NCI-H2029 (cell line): ENCODE results near the gene ASGR1.

Experiments
- DNase-seq: peaks from one replicate; lab custom pipeline; 2025; lab: John Stamatoyannopoulos, UW

ASGR1 gene

DNA sequence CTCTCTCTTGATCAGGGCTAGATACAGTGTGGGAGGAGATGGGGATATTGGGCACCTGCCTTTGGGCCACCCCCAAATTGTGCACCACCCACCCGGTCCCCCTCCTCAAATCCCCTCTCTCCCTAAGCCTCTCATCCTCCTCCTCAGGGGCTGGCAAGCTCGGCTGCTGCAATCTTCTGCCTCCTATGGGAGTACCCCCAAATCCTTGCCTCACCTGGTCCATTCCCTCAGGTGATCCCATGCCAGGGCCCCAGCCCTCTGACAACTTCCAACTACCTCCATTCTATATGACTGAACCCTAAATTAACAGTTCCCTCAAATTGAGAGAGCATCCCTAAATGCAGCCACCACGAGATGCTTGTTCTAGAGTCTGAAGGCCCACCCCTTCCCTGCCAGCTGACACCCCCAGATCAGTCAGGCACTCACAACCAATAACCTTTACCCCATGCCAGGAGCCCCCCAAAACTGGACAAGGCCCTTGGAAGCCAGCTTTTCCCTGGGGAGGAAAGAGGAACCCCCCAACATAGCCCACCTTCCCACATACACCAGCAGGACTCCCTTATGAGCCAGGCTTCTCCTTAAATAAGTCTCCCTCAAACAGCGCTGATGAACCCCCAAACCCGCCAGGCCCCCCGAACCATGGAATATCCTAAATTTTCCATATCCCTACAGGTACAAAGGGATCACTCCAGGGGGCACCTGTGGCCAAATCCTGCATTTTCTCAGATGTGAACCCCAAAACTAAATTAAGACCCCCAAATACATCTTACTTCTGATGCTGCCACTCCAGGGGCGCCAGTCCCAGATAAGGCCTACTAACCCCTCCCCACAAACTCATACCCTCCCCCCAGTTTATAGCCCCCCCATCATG lies 37.3 kb upstream of the ASGR1 start:
- no peak for DNase-seq

DNA sequence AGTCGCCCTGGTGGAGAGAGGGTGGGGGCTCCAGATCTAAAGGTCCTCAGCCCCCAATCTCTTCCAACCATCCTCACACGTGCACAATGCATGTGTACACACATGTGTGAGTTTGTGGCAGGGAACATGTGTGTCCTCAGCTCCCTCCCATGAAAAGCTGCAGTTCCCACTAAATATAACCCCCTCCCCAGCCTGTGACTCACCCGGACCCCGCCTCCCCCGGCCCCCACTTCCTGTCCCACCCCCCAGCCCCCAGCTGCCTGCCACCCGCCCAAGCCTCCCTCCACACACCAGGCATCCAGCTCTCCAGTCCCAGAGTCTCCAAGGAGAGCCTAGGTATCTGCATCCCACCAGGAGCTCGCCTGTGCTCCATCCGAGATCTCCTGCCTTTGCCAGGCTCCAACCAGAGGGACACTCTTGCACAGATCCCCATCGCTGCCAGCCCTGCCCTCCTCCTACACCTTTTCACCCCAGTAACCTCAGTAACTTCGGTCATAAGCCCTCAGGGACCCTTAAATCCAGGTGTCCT lies 36.5 kb upstream of the ASGR1 start:
- no peak for DNase-seq

DNA sequence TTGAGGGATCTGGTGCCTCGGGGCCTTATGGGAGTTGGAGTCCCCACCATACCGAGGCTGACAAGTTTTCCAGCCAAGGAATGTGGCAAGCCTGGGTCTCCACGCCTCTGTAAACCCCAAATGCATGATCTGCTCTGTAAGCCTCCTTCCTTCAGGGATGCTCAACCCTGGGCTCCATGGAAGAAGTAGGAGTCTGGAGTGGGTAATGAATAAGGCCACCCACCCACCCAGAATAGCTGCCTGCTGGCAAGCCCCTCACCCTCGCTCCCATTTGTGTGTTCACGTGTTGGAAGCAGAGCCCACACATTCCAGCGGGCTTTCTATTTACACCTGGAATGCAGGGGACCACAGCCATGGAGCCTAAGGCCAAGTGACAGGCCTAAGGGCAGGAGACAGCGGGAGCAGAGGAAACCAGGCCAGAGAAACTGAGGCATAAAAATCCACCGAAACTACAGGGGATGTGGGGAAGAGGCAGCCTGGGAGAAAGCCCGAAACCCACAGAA lies 36.0 kb upstream of the ASGR1 start:
- peak; percentile 34 for DNase-seq

DNA sequence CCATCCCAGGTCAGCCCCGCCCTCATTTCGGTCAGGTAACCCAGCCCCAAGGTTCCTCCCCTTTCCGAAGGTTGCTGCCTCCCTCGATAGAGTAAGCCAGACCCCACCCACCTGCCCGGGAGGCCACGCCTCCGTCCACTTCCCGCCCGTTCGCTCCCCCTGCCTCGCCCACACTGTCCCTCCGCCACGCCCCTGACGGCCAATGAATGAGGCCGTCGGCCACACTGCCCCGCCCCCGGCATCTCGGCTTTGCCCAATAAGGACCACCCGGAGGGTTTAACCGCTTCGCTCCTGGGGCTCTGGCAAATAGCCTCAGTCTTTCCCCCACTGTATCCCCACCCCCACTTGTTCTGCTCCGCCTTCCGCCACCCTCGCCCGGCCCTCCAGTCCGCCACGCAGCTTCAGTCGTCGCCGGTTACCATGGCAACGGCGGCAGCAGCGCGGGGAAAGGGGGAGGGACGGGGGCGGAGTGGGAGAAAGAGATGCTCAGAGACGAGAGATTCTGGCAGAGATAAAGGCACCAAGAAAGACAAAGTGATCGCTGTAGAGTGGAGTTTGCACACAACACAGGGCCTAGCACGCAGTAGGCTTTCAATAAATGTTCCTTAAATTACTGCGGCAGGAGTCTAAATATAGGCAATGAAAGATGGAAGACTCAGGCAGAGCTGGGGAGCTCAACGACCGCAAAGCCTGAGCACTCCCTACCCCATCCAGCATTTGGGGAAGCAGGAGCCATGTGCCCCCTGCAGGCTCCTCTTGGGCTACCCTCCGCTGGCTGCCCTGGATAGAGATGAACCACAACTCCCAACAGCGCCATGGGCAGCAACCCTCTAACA lies 35.3 kb upstream of the ASGR1 start:
- DNase-seq: peak; percentile 85

DNA sequence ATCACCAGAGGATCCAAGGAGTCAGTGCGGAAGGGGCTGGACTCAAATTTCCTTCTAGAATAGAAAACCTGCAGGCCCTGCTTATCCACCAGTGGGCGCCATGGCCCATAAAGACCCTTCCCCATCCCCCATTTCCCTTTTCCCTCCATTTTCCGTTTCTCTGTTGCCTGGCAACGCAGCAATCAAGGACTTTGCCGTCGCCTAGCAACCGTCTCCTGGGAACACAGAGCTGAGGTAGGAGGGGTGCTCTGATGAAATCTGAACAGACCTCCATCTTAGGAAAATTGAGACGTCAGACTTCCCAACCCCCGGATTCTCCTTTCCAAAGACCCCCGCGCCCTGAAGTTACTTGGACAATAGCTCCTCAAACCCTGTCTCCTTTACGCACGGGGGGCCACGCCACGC lies 34.7 kb upstream of the ASGR1 start:
- DNase-seq: peak; percentile 74

DNA sequence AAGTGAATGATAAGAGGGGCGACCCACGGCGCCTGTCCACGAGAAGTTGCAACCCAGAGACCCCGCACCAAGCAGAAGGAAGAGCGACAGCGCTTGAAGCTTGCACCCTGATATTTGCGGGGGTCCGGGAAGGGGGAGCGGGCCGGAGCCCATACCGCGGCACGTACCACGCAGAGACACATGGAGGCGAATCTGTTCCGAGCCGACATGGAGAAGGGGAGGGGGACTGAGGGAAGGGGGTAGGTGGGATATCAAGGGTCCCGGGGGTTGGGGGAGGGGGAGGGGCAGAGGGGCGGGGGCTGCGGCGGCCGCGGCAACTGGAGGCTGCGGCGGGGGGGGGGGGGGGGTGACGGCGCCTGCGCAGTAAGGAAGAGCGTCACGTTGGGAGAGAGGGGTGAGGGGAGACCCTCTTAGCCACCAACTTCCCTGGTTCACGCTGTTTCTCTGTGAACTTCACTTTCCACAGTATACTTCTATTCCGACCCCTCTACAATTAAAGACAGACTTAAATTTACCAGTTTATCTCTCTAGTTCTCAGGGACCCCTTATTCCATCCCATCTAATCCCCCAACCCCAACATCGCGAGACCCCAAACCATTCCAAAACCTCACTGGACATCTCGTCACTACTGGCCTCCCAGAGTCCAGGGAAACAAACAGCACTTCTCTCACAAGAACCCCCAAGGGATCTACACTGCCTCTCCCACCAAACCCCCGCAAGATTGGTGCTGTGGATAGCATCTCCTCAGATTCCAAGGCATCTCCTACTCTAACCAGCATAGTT lies 32.5 kb upstream of the ASGR1 start:
- DNase-seq: no peak

DNA sequence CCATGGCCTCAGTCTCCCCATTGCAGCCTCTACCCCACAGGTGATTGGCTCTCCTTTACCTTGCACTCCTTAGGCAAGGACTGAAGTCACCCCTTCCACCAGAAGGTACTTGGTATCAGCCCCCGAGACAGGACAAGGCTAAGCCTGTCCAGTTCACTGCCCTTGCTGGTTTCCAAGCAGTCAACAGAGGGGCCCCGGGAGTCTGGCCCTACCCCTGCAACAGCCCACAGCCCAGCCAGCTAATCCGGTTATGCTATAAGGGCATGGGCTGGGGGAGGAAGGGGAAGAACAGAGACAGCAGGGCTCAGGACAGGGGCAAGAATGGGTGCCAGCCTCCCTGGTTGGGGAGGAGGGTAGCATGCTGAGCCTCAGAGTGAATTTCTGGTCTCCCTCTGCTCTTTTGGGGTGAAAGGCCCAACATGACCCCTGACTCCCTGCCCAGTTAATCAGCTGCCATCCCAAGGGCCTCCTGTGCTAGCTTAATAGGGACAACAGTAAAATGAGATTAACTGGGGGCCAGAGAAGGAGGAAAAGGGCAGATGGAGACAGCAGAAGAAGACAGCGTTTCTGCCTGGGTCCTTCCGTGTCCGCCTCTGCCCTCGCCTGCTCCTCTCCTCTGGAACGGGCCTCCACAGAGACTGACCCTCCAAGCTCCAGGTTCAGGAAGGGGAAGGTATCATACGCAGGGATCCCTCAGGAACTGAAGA lies 29.7 kb upstream of the ASGR1 start:
- DNase-seq: no peak

DNA sequence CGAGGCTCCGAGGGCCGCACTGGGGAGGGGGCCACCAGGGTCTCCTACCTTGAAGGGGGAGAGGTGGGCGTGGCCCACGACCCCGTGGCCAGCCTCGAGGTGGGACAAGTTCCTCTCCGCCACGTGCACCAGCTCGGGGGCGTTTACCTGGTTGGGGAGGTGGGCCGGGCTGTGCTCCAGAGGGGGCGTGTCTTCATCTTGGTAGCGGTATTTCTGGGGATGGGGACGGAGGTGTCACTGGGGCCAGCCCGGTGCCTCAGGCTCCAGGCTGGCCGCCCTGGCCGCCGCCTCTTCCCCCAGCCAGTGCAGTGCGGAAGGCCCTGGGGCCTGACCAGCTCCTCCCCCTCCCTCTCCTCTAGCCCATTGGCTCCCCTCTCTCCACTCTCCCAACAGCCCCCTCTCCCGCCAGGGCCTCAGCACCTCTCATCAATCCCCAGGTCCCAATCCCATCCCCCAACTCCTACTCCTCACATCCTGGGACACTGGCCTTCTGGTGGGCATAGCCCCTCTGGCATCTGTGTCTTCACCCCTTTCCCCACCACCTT lies 28.9 kb upstream of the ASGR1 start:
- no peak for DNase-seq

DNA sequence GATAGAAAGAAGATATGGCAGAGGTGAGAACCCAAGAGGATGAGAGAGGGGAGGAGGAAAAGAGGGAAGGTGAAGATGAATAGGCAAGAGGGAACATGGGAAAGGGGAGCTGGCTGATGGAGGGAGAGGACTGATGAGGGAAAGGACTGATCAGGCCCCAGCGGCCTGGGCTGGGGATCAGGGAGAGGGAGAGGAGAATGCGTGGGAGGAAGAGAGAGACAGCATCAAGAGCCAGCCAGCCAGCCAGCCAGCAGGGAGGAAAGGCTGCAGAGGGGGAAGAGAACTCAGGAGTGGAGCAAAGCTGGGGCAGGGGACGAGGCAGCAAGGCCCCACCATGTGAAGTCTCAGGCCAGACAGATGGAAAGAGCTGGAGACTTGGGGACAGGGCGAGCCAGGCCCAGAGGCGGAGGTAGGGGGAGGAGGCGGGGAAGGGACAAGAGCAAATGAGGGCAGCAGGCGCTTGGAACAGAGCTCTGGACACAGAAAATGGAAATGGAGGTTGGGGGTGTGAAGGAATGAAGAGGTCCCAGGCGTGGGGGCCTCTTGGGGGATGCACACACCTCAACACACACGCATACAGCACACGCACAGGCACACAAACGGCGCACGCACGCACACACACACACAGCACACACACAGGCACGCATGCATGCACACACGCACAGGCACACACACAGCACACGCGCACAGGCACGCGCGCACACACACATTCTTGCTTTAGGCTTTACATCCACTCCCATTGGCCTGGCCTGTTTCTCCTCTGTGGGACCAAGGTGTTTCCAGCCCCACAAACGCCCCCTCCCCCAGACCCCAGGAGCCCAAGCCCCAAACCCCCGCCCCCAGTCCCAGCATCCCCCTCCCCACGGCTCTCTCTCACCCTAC lies 28.2 kb upstream of the ASGR1 start:
- no peak for DNase-seq

DNA sequence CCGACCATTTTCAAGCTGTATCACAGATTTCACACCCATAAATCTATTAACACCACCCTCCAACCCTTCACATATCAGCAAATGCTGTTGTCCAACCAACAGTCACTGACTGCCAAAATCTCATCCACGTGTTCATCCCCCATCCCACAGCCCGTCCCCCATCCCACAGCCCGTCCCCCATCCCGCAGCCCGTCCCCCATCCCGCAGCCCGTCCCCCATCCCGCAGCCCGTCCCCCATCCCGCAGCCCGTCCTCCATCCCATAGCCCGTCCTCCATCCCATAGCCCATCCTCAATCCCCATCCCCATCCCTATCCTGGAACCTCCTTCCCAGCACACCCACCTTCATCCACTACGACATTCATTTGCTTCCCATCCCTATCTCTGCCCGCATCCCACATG lies 26.4 kb upstream of the ASGR1 start:
- no peak for DNase-seq

DNA sequence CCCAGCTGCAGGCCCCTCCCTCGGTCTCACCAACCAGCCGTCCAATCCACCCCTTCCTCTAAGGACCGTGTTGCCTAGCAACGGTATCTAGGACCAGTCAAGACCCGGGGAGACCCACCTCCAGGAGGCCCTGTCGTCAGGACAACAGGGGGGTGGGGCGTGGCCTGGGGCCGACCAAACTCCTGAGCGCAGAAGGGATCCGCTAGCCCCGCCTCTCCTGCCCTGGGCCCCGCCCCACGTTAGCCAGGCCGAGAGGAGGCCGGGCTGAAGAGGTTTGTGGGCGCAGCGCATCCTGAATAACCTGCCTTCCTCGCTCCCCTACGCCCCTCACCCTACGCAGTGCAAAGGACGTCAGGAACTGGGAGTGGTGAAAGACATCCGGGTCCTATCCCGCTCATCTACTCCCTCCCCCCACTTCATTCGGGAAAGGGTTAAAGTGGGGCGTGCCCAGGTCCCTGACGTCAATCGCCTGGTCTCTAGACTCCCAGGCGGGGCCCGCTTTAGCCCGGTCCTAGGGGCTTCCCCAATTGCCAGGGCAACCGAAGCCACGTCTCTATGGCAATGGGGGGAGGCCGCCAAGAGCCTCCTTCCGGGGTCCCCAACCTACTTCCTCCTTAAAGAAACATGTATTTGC lies 25.8 kb upstream of the ASGR1 start:
- peak; percentile 30 for DNase-seq

DNA sequence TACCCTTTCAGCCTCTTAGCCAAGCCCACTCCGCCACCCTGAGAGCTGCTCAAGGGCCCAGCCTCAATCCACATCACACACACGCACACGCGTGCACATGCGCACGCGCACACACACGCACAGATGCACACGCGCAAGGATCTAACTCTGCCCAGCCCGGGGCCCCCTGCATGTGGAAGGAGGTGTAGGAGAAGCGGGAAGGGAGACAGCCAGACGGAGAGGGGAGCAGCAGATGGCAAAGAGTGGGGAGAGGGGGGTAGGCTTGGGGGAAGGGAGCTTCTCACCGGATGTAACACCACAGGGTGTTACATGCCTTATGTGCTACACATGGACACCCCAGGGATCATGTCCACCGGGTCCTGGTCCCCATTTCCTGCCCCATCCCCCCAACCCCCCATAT lies 25.2 kb upstream of the ASGR1 start:
- no peak for DNase-seq

DNA sequence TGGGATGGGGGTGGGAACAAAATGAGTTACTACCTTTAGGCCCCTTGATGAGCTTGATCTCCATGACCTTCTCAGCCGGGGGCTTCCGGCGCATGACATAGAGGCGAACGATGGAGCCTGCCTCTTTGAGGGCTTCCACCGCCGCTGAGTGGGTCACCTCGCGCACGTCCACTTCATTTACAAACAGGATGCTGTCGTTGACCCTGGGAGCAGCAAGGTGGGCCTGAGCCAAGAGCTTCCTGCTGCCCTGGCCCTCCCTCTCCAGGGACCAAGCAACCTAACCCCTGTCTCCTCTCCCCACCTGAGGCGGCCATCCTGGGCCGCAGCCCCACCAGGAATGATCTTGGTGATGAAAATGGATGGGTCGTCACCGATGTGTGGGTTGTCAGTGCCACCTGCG lies 24.2 kb upstream of the ASGR1 start:
- DNase-seq: no peak

DNA sequence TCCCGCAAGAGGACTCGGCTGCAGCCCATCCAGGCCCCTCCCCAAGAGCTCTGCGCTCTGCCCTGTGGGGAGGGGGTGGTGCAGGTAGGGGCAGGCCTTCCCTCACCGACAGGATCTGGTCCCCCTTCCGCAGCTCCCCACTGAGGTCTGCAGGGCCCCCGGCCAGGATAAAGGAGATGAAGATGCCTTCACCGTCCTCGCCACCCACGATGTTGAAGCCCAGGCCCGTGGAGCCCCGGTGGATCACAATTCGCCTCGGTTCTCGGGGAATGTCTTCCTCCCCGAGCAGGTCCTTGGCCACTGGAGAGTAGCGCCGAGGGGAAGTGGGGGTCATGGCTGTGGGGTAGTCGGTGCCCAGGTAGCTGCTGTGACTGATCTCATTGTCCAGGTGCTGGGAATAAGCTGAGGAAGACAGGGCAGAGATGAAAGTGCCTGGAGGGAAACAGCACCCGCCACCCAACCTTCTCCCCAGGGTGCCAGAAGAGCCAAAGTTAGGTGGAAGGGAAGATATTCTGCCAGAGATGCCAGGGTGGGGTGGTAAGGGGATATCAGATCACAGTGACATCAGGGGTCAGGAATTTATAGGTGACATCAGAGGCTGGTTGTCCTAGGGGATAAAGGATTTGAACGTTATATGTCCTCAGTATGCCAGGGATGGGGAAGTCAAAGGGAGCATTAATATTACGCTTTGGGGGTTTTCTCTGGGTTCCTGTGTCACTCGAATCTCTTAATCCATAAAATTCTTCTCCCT lies 17.7 kb upstream of the ASGR1 start:
- no peak for DNase-seq

DNA sequence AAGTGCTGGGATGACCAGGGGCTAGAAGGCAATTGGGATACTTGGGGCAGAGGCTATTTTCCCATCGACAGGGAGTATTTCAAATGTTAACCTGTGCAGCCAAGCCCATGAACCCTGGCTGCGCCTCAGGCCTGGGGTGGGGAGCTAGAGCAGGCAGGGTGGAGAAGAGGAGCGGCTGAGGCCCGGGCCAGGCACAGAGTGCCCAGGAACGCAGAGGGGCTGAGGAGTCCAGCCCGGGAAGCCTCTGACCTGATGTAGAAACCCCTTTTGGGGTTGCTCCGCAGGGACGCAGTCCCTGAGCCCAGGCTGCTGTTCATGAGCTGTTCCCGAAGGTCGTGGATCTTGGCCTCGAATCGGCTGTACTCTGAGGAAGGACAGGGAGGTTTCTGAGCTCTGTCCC lies 16.8 kb upstream of the ASGR1 start:
- no peak for DNase-seq

DNA sequence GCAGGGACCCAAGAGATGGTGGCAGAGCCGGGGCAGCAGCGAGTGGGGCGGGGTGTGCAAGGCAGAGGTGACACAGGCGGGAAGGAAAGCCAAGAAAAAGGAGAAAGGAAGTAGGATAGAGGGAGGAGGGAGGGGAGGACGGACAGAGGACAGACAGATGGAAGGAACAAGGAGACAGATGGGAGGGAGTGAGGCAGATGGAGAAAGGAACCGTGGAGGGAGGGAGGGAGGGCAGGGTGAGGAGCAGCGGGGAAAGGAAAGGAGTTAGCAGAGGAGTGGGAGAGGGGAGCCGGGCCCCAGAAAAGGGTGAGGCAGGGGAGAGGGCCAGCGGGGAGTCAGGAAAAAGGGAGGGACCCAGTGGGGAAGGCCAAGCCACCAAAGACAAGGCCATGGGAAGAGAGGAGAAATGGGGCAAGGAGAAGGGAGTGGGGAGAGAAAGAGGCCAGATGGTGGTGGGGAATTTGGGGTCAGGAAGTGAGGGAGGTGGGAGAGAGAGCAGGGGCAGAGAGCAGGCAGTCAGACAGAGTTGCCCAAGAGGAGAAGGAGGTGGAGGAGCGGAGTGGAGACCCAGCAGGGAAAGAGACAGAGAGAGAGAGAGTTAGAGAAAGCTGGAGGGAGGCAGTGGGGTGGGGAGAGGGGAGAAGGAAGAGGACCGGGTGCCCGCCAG lies 13.2 kb upstream of the ASGR1 start:
- no peak for DNase-seq

DNA sequence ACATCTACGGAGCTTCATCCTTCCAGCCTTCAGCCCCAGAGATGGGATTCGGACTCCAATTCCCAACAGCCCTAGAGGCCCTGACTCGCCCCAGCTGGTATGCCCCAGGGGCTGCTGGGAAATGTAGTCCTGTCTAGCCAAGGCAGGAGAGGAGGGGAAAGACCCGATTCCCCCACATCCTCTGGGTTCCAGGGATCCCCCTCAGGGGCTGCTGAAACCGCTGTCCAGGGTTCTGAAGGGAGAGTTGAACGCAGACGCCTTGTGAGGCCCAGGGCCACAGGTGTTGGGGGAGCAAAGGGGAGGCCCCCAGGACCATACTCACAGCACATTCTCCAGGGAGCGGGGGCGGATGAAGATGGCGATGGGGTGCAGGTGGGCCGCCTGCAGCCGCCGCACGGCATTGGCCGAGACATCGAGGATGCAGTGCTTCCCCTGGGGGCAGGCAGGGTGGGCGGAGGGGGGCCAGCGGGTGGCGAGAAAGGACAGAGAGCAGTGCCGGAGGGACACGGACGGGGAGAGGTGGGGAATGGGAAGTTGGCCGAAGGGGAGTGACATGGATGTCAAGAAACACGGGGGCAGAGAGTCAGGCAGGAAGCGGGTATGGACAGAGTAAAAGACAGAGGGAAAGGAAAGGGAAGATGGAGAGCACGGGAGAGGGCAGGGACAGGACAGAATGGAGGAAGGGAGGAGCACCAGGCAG lies 12.6 kb upstream of the ASGR1 start:
- DNase-seq: no peak

DNA sequence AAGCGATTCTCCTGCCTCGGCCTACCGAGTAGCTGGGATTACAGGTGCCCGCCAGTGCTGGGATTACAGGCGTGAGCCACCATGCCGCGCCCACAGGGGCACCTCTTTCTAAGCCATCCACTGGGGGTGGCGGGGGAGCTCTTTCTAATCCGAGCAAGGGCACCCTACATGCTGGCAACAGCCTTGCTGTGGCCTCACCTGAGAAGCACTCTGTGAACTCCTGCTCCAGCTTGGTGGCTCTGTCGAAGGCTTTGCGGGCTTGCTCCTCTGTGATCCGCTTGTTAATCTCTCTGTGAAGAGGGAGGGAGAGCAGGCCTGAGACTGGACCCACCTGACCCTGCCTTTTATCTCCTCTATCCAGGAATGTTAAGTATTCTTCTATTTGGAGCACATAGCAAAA lies 11.9 kb upstream of the ASGR1 start:
- no peak for DNase-seq
